ENCODE data around the gene BCR. TPM values are rescaled to one million over a fixed set of nuclear protein-coding genes. Genes with fewer than 3 reads are reported as not detected.

BCR gene
- total RNA-seq, 4 donors from 2014 or later = 38.7 to 50.0 (median 47.5) TPM

DNA sequence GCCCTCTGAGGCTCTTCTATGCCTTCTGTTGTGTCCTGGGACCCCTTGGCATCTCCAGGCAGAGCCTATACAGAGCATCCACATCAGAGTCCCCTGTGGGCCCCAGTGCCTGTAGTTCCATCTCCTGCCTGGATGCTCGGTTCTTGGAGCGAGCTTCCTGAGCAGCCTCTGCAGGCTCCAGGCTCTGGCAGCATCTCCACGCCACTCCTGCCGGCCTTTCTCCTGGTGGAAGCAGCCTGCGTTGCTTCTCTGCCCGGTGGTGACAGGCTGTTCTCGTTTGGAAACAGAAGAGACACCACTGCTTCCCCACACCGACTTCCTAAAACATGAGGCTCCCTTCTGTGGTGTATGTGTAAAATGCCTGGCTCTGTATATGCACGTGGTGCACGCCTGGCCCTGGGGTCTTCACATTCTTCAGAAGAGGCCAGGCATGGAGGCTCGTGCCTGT is 52.8 kb downstream of the BCR start:
- 76 to 80% methylated on average over 2 to 11 of the region's 11 CpGs for WGBS, 2 donors
- Histone ChIP-seq H3K27ac (no peak overlapping the region), H3K27me3 (no peaks in the 10 kb centered on the region), H3K9me3 (peaks cover 0 to 5% (median 0%) of the 10 kb centered on the region in 3 donors), H3K36me3 (peaks cover 0 to 5% (median 0%) of the 10 kb centered on the region in 3 donors), H3K4me1 (peaks cover 0 to 68% (median 30%) of the 10 kb centered on the region in 3 donors), H3K4me3 (no peak overlapping the region)
- intact Hi-C loops (cut with DNase I) = no loop called here
- no peak for TF ChIP-seq POLR2A (IDR thresholded peaks at IDR 0.05)
- TF ChIP-seq CTCF (IDR thresholded peaks at IDR 0.05) = no peak
- no peak for DNase-seq

GRCh38 chr22:23233752-23234408 is 53.6 kb downstream of the BCR start:
- no peaks in the 10 kb centered on the region for H3K27me3 ChIP-seq
- H3K27ac ChIP-seq = no peak overlapping the region
- intact Hi-C loops (cut with DNase I) = no loop called here
- no peaks in the 10 kb centered on the region for H3K9me3 ChIP-seq
- 55 to 59% methylated on average over 7 to 8 of the region's 10 CpGs for WGBS, 2 donors
- no peak overlapping the region for H3K4me3 ChIP-seq
- TF ChIP-seq CTCF (IDR thresholded peaks at IDR 0.05) = no peak
- no peak for TF ChIP-seq POLR2A (IDR thresholded peaks at IDR 0.05)
- peaks cover 0 to 6% (median 0%) of the 10 kb centered on the region in 3 donors for H3K36me3 ChIP-seq
- peaks cover 4 to 70% (median 30%) of the 10 kb centered on the region in 3 donors for H3K4me1 ChIP-seq
- DNase-seq = no peak

- TF ChIP-seq CTCF (IDR thresholded peaks at IDR 0.05) (no peak), POLR2A (IDR thresholded peaks at IDR 0.05) (no peak)
These were observed 54.3 kb downstream of the BCR start for GRCh38 chr22:23234409-23235161.

DNA sequence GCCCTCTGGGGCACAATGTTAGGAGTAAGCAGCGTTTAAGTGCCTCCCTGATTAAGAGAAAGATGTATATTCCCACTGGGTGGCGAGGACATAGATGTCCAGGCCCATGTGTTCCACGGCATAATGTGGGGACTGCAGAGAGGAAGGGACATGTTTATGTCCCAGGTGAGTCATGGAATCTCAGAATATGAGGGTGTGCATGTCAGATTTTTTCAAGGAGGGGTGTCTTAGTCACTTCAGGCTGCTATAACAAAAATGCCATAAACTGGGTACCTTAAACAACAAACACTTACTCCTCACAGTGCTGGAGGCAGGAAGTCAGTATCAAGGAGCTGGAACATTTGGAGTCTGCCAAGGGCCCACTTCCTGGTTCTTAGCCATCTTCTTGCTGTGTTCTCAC is 55.1 kb downstream of the BCR start:
- Histone ChIP-seq H3K9me3 (no peaks in the 10 kb centered on the region), H3K4me1 (peaks cover 4 to 71% (median 30%) of the 10 kb centered on the region in 3 donors), H3K27me3 (no peaks in the 10 kb centered on the region), H3K27ac (no peak overlapping the region), H3K36me3 (peaks cover 0 to 6% (median 0%) of the 10 kb centered on the region in 3 donors), H3K4me3 (no peak overlapping the region)
- TF ChIP-seq CTCF (IDR thresholded peaks at IDR 0.05) (no peak), POLR2A (IDR thresholded peaks at IDR 0.05) (no peak)
- no peak for DNase-seq
- intact Hi-C loops (cut with DNase I) = no loop called here
- WGBS, 2 donors = 100% methylated on average over 1 to 3 of the region's 3 CpGs

More at GRCh38 chr22:23234409-23235161, 54.3 kb downstream of the BCR start:
- Histone ChIP-seq H3K27me3 (no peaks in the 10 kb centered on the region), H3K9me3 (no peaks in the 10 kb centered on the region), H3K27ac (no peak overlapping the region), H3K4me3 (no peak overlapping the region), H3K4me1 (peaks cover 4 to 70% (median 30%) of the 10 kb centered on the region in 3 donors), H3K36me3 (peaks cover 0 to 8% (median 0%) of the 10 kb centered on the region in 3 donors)
- DNase-seq = no peak
- 81 to 97% methylated on average over 3 to 14 of the region's 19 CpGs for WGBS, 2 donors
- intact Hi-C loops (cut with DNase I) = no loop called here

DNA sequence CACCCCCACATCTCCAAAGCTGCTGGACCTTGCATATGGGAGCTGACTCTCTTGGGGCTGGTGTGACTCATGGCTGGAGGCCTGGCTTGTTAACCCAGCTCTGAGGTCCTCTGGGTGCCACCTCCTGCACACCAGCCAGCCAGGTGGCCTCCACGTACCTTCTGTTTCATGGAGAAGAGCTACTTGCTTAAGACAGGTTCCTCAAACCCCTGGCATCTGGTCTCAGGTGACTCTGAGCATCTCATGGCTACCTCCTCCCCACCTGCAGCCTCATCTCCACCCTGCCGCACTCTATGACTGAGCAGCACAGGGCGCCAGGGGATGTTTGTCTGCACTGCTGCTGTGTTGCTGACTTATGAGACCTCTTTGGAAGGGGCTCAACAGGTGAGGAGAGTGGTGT is 55.7 kb downstream of the BCR start:
- Histone ChIP-seq H3K27me3 (no peaks in the 10 kb centered on the region), H3K4me1 (peaks cover 4 to 71% (median 35%) of the 10 kb centered on the region in 3 donors), H3K9me3 (no peaks in the 10 kb centered on the region), H3K36me3 (peaks cover 0 to 6% (median 0%) of the 10 kb centered on the region in 3 donors), H3K4me3 (no peak overlapping the region), H3K27ac (no peak overlapping the region)
- 96 to 100% methylated on average over 3 of the region's 3 CpGs for WGBS, 2 donors
- no peak for DNase-seq
- TF ChIP-seq CTCF (IDR thresholded peaks at IDR 0.05) (no peak), POLR2A (IDR thresholded peaks at IDR 0.05) (no peak)
- intact Hi-C loops (cut with DNase I) = no loop called here
